B cell (primary cell): ENCODE data around the gene USP6NL. TPM values are rescaled to one million over a fixed set of nuclear protein-coding genes. Genes with fewer than 3 reads are reported as not detected.

ENCODE experiments used
- ATAC-seq: fragments of 200-7000 bp; cut with Tn5 transposase; one replicate; pipeline ENCODE4 v1.10.0; 2021; ENCODE audit warnings: low read depth, mild to moderate bottlenecking, moderate number of reproducible peaks, moderate library complexity
- CTCF ChIA-PET: fragments of 350-600 bp; sonication (Branson Sonifier 250); formaldehyde crosslinking; loops from one replicate; lab custom pipeline; 2021; ENCODE audit warnings: antibody characterized with exemption, inconsistent platforms; lab: Charles Lee
- POLR2A ChIA-PET: fragments of 350-600 bp; sonication (Branson Sonifier 250); formaldehyde crosslinking; loops from one replicate; lab custom pipeline; 2021; ENCODE audit warnings: antibody characterized with exemption; lab: Charles Lee
- DNase-seq: peaks from one replicate; pipeline ENCODE4 v3.0.0; 2013
- H2AFZ ChIP-seq: 2 replicates; pipeline ENCODE4 v1.6.1; 2012; ENCODE audit warnings: mild to moderate bottlenecking, low read depth, low read length; ENCODE audit not compliant: insufficient read depth, poor library complexity, severe bottlenecking
- H3K27ac ChIP-seq, 2 donors: 1 replicate in 1 of 2; 2 replicates in 1 of 2; pipeline ENCODE4 v1.5.1; 2012 to 2013; ENCODE audit warnings: low read length in 2 of 2, mild to moderate bottlenecking in 2 of 2, moderate library complexity in 1 of 2
- H3K27me3 ChIP-seq, 4 experiments: fragments of 200-600 bp in 1 of 4; sonication (generic) in 1 of 4; replicated peaks in 1 of 4; 1 replicate in 2 of 4; 2 replicates in 2 of 4; pipeline versions ENCODE4 v1.6.1 to v1.7.0; 2013 to 2016; ENCODE audit warnings: low read length in 3 of 4, mild to moderate bottlenecking in 2 of 4, mixed read lengths in 1 of 4, moderate library complexity in 1 of 4; ENCODE audit not compliant: insufficient read depth in 4 of 4, control insufficient read depth in 3 of 4; ENCODE audit errors: control extremely low read depth in 1 of 4
- H3K36me3 ChIP-seq, 2 experiments: replicated peaks in 1 of 2; 1 replicate in 1 of 2; 2 replicates in 1 of 2; pipeline versions ENCODE4 v1.6.1 to v1.7.1; 2013; ENCODE audit warnings: low read length in 1 of 2; ENCODE audit not compliant: insufficient read depth in 2 of 2, control insufficient read depth in 1 of 2; ENCODE audit errors: control extremely low read depth in 1 of 2, extremely low read depth in 1 of 2
- H3K4me1 ChIP-seq, 2 donors: fragments of 200-600 bp in 1 of 2; sonication (generic) in 1 of 2; 1 replicate in 1 of 2; 2 replicates in 1 of 2; pipeline versions ENCODE4 v1.5.1 to v1.6.1; 2013 to 2017; ENCODE audit warnings: low read length in 2 of 2; ENCODE audit not compliant: control insufficient read depth in 2 of 2, insufficient read depth in 2 of 2
- H3K4me2 ChIP-seq: replicated peaks from 2 replicates; pipeline ENCODE3; 2012; ENCODE audit warnings: mild to moderate bottlenecking, low read depth, low read length; ENCODE audit not compliant: poor library complexity, severe bottlenecking
- H3K4me3 ChIP-seq, 5 experiments: fragments of 200-600 bp in 1 of 5; sonication (generic) in 1 of 5; 1 replicate in 3 of 5; 2 replicates in 2 of 5; pipeline versions ENCODE4 v1.5.1 to v1.7.0; 2011 to 2016; ENCODE audit warnings: low read length in 4 of 5, mild to moderate bottlenecking in 4 of 5, low read depth in 2 of 5, control low read depth in 1 of 5, moderate library complexity in 1 of 5; ENCODE audit not compliant: insufficient read depth in 1 of 5; ENCODE audit errors: control extremely low read depth in 1 of 5, extremely low read depth in 1 of 5
- H3K79me2 ChIP-seq: fragments of 200-600 bp; sonication (generic); one replicate; pipeline ENCODE4 v1.6.0; 2016; ENCODE audit warnings: low read length; ENCODE audit not compliant: control insufficient read depth, insufficient read depth
- H3K9ac ChIP-seq: fragments of 200-600 bp; sonication (generic); 2 replicates; pipeline ENCODE4 v1.6.1; 2017; ENCODE audit warnings: mild to moderate bottlenecking, low read length, moderate library complexity
- H3K9me3 ChIP-seq, 3 donors: one replicate each; pipeline versions ENCODE4 v1.6.1 to v1.7.1; 2013; ENCODE audit warnings: low read length in 2 of 3; ENCODE audit not compliant: control insufficient read depth in 2 of 3, insufficient read depth in 1 of 3; ENCODE audit errors: control extremely low read depth in 1 of 3
- H4K20me1 ChIP-seq: 2 replicates; pipeline ENCODE4 v1.6.0; 2012; ENCODE audit warnings: mild to moderate bottlenecking, low read length; ENCODE audit not compliant: insufficient read depth, control insufficient read depth, poor library complexity, severe bottlenecking
- H3K27ac Mint-ChIP-seq: one replicate; pipeline ENCODE4 v1.8.0; 2021; ENCODE audit warnings: mixed read lengths
- H3K27me3 Mint-ChIP-seq: one replicate; pipeline ENCODE4 v1.8.0; 2021; ENCODE audit warnings: mixed read lengths
- H3K4me1 Mint-ChIP-seq: one replicate; pipeline ENCODE4 v1.8.0; 2021; ENCODE audit warnings: mixed read lengths
- H3K4me3 Mint-ChIP-seq: one replicate; pipeline ENCODE4 v1.8.0; 2021; ENCODE audit warnings: mixed read lengths
- H3K9me3 Mint-ChIP-seq: one replicate; pipeline ENCODE4 v1.8.0; 2022; ENCODE audit warnings: mixed read lengths; ENCODE audit not compliant: insufficient read depth
- CTCF ChIP-seq: fragments of 200-600 bp; IDR thresholded peaks from one replicate; pipeline ENCODE4 v1.8.0; 2022; ENCODE audit warnings: antibody characterized with exemption, mild to moderate bottlenecking
- EZH2 ChIP-seq: IDR thresholded peaks from 2 replicates; pipeline ENCODE4 v1.6.1; 2012; ENCODE audit warnings: borderline replicate concordance, low read depth, mild to moderate bottlenecking, moderate library complexity, low read length; ENCODE audit not compliant: insufficient read depth, poor library complexity, severe bottlenecking
- WGBS: methylation state at CpG from one replicate; pipeline ENCODE4 v1.1.5; 2013; ENCODE audit warnings: missing lambda C conversion rate; ENCODE audit not compliant: insufficient coverage; 5-methylcytosine and 5-hydroxymethylcytosine counted together
- intact Hi-C: fragments of 100-400 bp; cut with micrococcal nuclease; formaldehyde crosslinking; loops from one replicate; pipeline ENCODE4 v1.10.0; 2022
- polyA plus RNA-seq: library from polyadenylated mRNA; depleted of rRNA; stranded (reverse); fragments of >200 nt; gene quantifications from 2 replicates; pipeline ENCODE4 v1.2.3, GENCODE V29; 2012
- total RNA-seq, 2 donors: library from RNA; stranded (reverse); fragments of 120-200 nt in 1 of 2; gene quantifications; 1 replicate in 1 of 2; 2 replicates in 1 of 2; pipeline versions ENCODE4 v1.2.3 to v1.2.4, GENCODE V29; 2013 to 2022

Gene USP6NL
- total and polyA plus RNA-seq, 2 donors (not counting 1 experiment from before 2014, with no cell fraction given) = 27.0 to 61.5 TPM

DNA sequence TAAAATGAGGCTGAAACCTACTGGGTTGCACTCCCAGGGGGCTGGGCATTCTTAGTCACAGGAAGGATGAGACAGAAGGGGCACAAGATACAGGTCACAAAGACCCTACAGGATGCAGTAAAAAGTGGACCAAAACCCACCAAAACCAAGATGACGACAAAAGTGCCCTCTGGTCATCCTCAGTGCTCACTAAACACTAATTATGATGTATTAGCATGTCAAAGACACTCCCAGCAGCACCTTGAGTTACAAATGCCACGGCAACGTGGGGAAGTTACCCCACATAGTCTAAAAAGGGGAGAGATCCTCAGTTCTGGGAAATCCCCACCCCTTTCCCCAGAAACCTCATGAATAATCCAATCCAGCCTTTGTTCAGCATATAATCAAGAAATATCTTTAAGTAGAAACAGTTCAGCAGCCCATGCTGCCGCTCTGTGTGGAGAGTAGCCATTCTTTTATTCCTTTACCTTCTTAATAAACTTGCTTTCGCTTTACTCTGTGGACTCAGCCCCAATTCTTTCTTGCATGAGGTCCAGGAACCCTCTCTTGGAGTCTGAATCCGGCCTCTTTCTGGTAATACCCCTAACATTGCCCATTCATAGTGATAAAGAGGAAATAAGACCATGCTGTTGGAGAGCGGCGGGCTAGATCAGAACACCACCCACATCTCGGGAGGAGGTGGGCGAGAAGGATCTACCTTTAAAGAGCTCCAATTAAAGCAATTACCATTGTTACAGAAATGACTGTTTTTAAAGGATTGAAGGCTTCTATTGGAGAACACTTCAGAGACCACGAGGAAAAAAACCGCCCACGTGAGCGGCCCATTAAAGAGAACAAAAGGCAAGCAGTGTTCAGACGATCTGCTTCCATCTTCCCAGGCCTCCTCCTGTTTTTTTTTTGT is 170.9 kb downstream of the USP6NL start:
- intact Hi-C loops = no loop called here
- H4K20me1 ChIP-seq = no peaks in the 10 kb centered on the region
- TF ChIP-seq CTCF (no peak), EZH2 (no peak)
- Mint-ChIP-seq H3K27ac (peak overlapping the region; percentile 32), H3K27me3 (peaks cover 13% of the 10 kb centered on the region), H3K9me3 (no peaks in the 10 kb centered on the region), H3K4me1 (peaks cover 15% of the 10 kb centered on the region), H3K4me3 (peak overlapping the region; percentile 47)
- H3K4me1 ChIP-seq = peaks cover 3 to 6% of the 10 kb centered on the region in 2 donors
- H3K9ac ChIP-seq = peak overlapping the region; percentile 13
- peak overlapping the region; percentile 11 for H3K4me2 ChIP-seq
- H3K79me2 ChIP-seq = no peaks in the 10 kb centered on the region
- H3K27ac ChIP-seq = no peak overlapping the region
- no peaks in the 10 kb centered on the region for H3K9me3 ChIP-seq
- H3K27me3 ChIP-seq = no peaks in the 10 kb centered on the region
- ChIA-PET CTCF (no interaction called here), POLR2A (no interaction called here)
- DNase-seq (no peak), ATAC-seq (peak; percentile 17)
- H3K4me3 ChIP-seq = no peak overlapping the region
- no peaks in the 10 kb centered on the region for H3K36me3 ChIP-seq
- WGBS = 54% methylated on average over 8 of the region's 15 CpGs
- H2AFZ ChIP-seq = no peak overlapping the region

- H3K4me3 Mint-ChIP-seq = no peak overlapping the region
- peaks cover 14% of the 10 kb centered on the region for H3K27me3 Mint-ChIP-seq
- intact Hi-C loops = no loop called here
- no peaks in the 10 kb centered on the region for H3K9me3 Mint-ChIP-seq
- Histone ChIP-seq H3K27me3 (no peaks in the 10 kb centered on the region), H3K4me1 (peaks cover 3 to 6% of the 10 kb centered on the region in 2 donors), H2AFZ (no peak overlapping the region), H3K36me3 (no peaks in the 10 kb centered on the region), H3K4me2 (no peak overlapping the region), H3K79me2 (no peaks in the 10 kb centered on the region), H3K9ac (no peak overlapping the region), H3K4me3 (no peak overlapping the region), H3K27ac (no peak overlapping the region), H3K9me3 (no peaks in the 10 kb centered on the region), H4K20me1 (no peaks in the 10 kb centered on the region)
- WGBS = 98% methylated on average over 11 of the region's 13 CpGs
- ChIA-PET POLR2A (no interaction called here), CTCF (no interaction called here)
- no peak for TF ChIP-seq CTCF
- TF ChIP-seq EZH2 = no peak
- DNase-seq (no peak), ATAC-seq (no peak)
- H3K27ac Mint-ChIP-seq = no peak overlapping the region
- H3K4me1 Mint-ChIP-seq = peaks cover 15% of the 10 kb centered on the region
Measured at GRCh38 chr10:11439523-11440053, 171.9 kb downstream of the USP6NL start.
